HG02970 (cell line): ENCODE data around the gene CRELD2.
A peak's percentile ranks its signal among the peaks of the same experiment; 100 is the strongest.

Source experiments
- ATAC-seq: cut with Tn5 transposase; IDR thresholded peaks from one replicate; pipeline ENCODE4 v1.9.1; 2021; ENCODE audit warnings: mild to moderate bottlenecking, moderate library complexity, moderate number of reproducible peaks; ENCODE audit not compliant: unreplicated experiment, low FRiP score

CRELD2 gene

GRCh38 chr22:49917974-49918910 lies at the start of gene CRELD2, which contains the start of gene ALG12:
TSS of gene CRELD2 (plus strand) at chr22:49918634. CDS start at chr22:49918770, 136 bp downstream.
TSS of gene ALG12 (minus strand) at chr22:49918438. CDS start at chr22:49913765, 4,673 bp downstream.
- ATAC-seq: peak; percentile 91

- no peak for ATAC-seq
Observed at GRCh38 chr22:49869086-49869830, 49.2 kb upstream of the CRELD2 start.

- no peak for ATAC-seq
Observed at GRCh38 chr22:49869845-49870712, 48.4 kb upstream of the CRELD2 start.

- no peak for ATAC-seq
Observed at GRCh38 chr22:49871482-49871881, 47.0 kb upstream of the CRELD2 start.

GRCh38 chr22:49872347-49872746 lies 46.1 kb upstream of the CRELD2 start:
- ATAC-seq: no peak

- no peak for ATAC-seq
Observed at GRCh38 chr22:49873228-49873940, 45.0 kb upstream of the CRELD2 start.

GRCh38 chr22:49877642-49878041 lies 40.8 kb upstream of the CRELD2 start:
- ATAC-seq: no peak

GRCh38 chr22:49878206-49878605 lies 40.2 kb upstream of the CRELD2 start:
- ATAC-seq: no peak

GRCh38 chr22:49879871-49880270 lies 38.6 kb upstream of the CRELD2 start:
- no peak for ATAC-seq

GRCh38 chr22:49880281-49880680 lies 38.2 kb upstream of the CRELD2 start:
- ATAC-seq: no peak

GRCh38 chr22:49881856-49882255 lies 36.6 kb upstream of the CRELD2 start:
- ATAC-seq: no peak

- no peak for ATAC-seq
Observed at GRCh38 chr22:49882519-49883293, 35.7 kb upstream of the CRELD2 start.

GRCh38 chr22:49883294-49883640 lies 35.2 kb upstream of the CRELD2 start:
- ATAC-seq: no peak

- no peak for ATAC-seq
Observed at GRCh38 chr22:49884075-49884474, 34.4 kb upstream of the CRELD2 start.

- no peak for ATAC-seq
Observed at GRCh38 chr22:49884503-49885260, 33.8 kb upstream of the CRELD2 start.

- no peak for ATAC-seq
Observed at GRCh38 chr22:49885281-49885680, 33.2 kb upstream of the CRELD2 start.

- ATAC-seq: no peak
Observed at GRCh38 chr22:49885881-49886280, 32.6 kb upstream of the CRELD2 start.

- no peak for ATAC-seq
Observed at GRCh38 chr22:49886346-49887063, 31.9 kb upstream of the CRELD2 start.
